Panc1 (cell line): ENCODE results near the gene MAT2A.

Experiments
- CTCF ChIP-seq: fragments of 450-650 bp; IDR thresholded peaks from 2 replicates; pipeline ENCODE4 v1.5.1; 2017; ENCODE audit warnings: mild to moderate bottlenecking
- POLR2AphosphoS5 ChIP-seq: IDR thresholded peaks from 2 replicates; pipeline ENCODE4 v1.6.1; 2012; ENCODE audit warnings: mild to moderate bottlenecking, low read depth, low read length, moderate library complexity
- REST ChIP-seq, 2 experiments: IDR thresholded peaks; 2 replicates each; pipeline ENCODE4 v1.6.1; 2011 to 2012; ENCODE audit warnings: low read depth in 2 of 2, control low read depth in 1 of 2, low read length in 1 of 2, mild to moderate bottlenecking in 1 of 2, moderate library complexity in 1 of 2; ENCODE audit not compliant: insufficient read depth in 1 of 2
- TCF7L2 ChIP-seq: IDR thresholded peaks from 2 replicates; pipeline ENCODE4 v1.6.1; 2011; ENCODE audit warnings: mild to moderate bottlenecking, low read depth, low read length, inconsistent platforms

DNA sequence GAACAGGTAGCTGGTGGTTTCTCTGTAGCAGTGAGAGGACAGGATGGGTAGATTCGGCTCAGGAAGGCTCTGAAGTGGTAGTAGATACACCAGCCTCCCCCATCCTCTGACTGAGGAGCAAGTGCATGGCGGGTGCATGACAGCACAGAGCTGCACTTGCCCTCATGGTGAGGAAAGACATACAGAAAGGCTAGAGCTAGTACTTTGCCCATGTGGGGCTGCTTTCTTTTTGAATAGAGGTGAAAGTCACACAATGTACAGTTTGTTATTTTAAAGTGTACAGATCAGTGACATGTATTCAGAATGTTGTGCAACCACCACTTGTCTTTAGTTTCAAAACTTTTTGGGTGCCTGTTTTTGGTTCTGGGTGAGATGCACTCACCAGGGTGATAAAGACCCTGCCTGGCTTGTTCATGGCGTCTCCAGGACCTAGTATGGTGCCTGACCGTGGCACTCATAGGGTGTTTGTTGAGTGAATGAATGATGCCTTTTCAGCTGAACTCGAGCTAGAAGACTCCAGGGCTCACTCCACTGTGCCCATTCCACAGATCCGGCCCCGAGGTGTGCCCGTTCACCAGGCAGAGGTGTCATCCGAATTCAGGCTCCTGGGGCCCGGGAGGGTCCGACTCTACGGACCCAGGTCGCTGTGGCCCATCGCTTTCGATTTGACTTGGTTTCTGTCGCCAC is 44.8 kb downstream of the MAT2A start:
- TF ChIP-seq CTCF (no peak), REST (IDR thresholded peaks at IDR 0.05; ENCODE audit: insufficient read depth in 1 of 2, low read depth in 2 of 2, low read length in 1 of 2) (no peak), POLR2AphosphoS5 (no peak), TCF7L2 (no peak)
